Spleen (tissue), 7 donors: Measurements from ENCODE around the gene LARP1.

ENCODE experiments used
- CTCF ChIP-seq, 11 experiments: fragments of 200-600 bp in 7 of 11; fragments of 450-650 bp in 4 of 11; sonication (generic) in 4 of 11; IDR thresholded peaks in 8 of 11; conservative IDR thresholded peaks in 3 of 11; 1 replicate in 7 of 11; 2 replicates in 4 of 11; pipeline versions ENCODE4 v1.4.0 to v1.8.0; 2016 to 2021; ENCODE audit warnings: antibody characterized with exemption in 11 of 11, inconsistent platforms in 4 of 11, mild to moderate bottlenecking in 1 of 11
- POLR2A ChIP-seq, 3 donors: fragments of 450-650 bp; IDR thresholded peaks; one replicate each; pipeline ENCODE4 v1.5.1; 2017; ENCODE audit warnings: antibody characterized with exemption in 3 of 3, mild to moderate bottlenecking in 1 of 3
- POLR2AphosphoS5 ChIP-seq, 3 donors: sonication (generic); formaldehyde crosslinking; IDR thresholded peaks; one replicate each; pipeline ENCODE4 v1.5.1; 2017; ENCODE audit warnings: antibody characterized with exemption in 3 of 3
- donor health status: DM: no; HTN: no; CAD: no; lungs with moderate emphysema.
- donor health status: DM: no; HTN: no; CAD: no.
- donor health status: DM: no; HTN: no; CAD: no.

- no peak for TF ChIP-seq CTCF (IDR thresholded peaks at IDR 0.05 in 8 of 11, conservative IDR thresholded peaks at IDR 0.05 in 3 of 11)
- peak in 2 of 3 donors; percentile 28 to 35 for TF ChIP-seq POLR2AphosphoS5 (IDR thresholded peaks at IDR 0.05)
- TF ChIP-seq POLR2A (IDR thresholded peaks at IDR 0.05) = no peak
These were observed 46.9 kb downstream of the LARP1 start for GRCh38 chr5:154802050-154802449.
